GM23338 (cell line): ENCODE results near the gene FAM168A. TPM values are rescaled to one million over a fixed set of nuclear protein-coding genes. Genes with fewer than 3 reads are reported as not detected.

Source experiments
- ATAC-seq: fragments of 200-7000 bp; cut with Tn5 transposase; 3 replicates; pipeline ENCODE4 v1.9.1; 2020
- DNase-seq: peaks from one replicate; pipeline ENCODE4 v3.0.0-alpha.2; 2015; ENCODE audit warnings: low spot score
- H2AFZ ChIP-seq: fragments of 200-600 bp; sonication (generic); 2 replicates; pipeline ENCODE4 v1.8.0; 2016; ENCODE audit warnings: antibody characterized with exemption, mild to moderate bottlenecking, moderate library complexity
- H3F3A ChIP-seq: fragments of 200-600 bp; sonication (generic); replicated peaks from 2 replicates; pipeline ENCODE4 v1.8.0; 2017; ENCODE audit warnings: antibody characterized with exemption, mixed run types, low read depth
- H3K27ac ChIP-seq: fragments of 200-600 bp; sonication (generic); 2 replicates; pipeline ENCODE4 v1.6.1; 2016; ENCODE audit warnings: low read depth
- H3K27me3 ChIP-seq: fragments of 200-600 bp; sonication (generic); 2 replicates; pipeline ENCODE4 v1.8.0; 2016; ENCODE audit warnings: mild to moderate bottlenecking, mixed run types, moderate library complexity; ENCODE audit not compliant: insufficient read depth
- H3K36me3 ChIP-seq: fragments of 200-600 bp; sonication (generic); 2 replicates; pipeline ENCODE4 v1.8.0; 2016; ENCODE audit warnings: mild to moderate bottlenecking; ENCODE audit not compliant: insufficient read depth
- H3K4me1 ChIP-seq: fragments of 200-600 bp; sonication (generic); 2 replicates; pipeline ENCODE4 v1.8.0; 2016; ENCODE audit warnings: mild to moderate bottlenecking, moderate library complexity; ENCODE audit not compliant: insufficient read depth
- H3K4me2 ChIP-seq: fragments of 200-600 bp; sonication (generic); 2 replicates; pipeline ENCODE4 v1.7.1; 2017; ENCODE audit warnings: mixed run types
- H3K4me3 ChIP-seq: fragments of 200-600 bp; sonication (generic); 2 replicates; pipeline ENCODE4 v1.6.1; 2016; ENCODE audit warnings: mixed run types
- H3K79me2 ChIP-seq: fragments of 200-600 bp; sonication (generic); replicated peaks from 2 replicates; pipeline ENCODE4 v1.8.0; 2017; ENCODE audit warnings: mild to moderate bottlenecking; ENCODE audit not compliant: insufficient read depth
- H3K9me2 ChIP-seq: fragments of 200-600 bp; sonication (generic); 2 replicates; pipeline ENCODE4 v1.8.0; 2017; ENCODE audit not compliant: insufficient read depth
- H4K20me1 ChIP-seq: fragments of 200-600 bp; sonication (generic); replicated peaks from 2 replicates; pipeline ENCODE4 v1.8.0; 2017; ENCODE audit warnings: mild to moderate bottlenecking; ENCODE audit not compliant: insufficient read depth
- H3K27ac Mint-ChIP-seq: 2 replicates; pipeline ENCODE4 v1.8.0; 2020; ENCODE audit warnings: inconsistent platforms, mild to moderate bottlenecking, moderate library complexity, mixed read lengths
- H3K27me3 Mint-ChIP-seq: 3 replicates; pipeline ENCODE4 v1.8.0; 2022; ENCODE audit warnings: low read depth, mild to moderate bottlenecking, moderate library complexity, mixed read lengths, inconsistent platforms; ENCODE audit not compliant: insufficient read depth, poor library complexity
- H3K36me3 Mint-ChIP-seq: 3 replicates; pipeline ENCODE4 v1.8.0; 2021; ENCODE audit warnings: low read depth, mild to moderate bottlenecking, inconsistent platforms, moderate library complexity, mixed read lengths
- H3K4me1 Mint-ChIP-seq: 3 replicates; pipeline ENCODE4 v1.8.0; 2020; ENCODE audit warnings: mild to moderate bottlenecking, inconsistent platforms, mixed read lengths
- H3K4me3 Mint-ChIP-seq: 3 replicates; pipeline ENCODE4 v1.8.0; 2021; ENCODE audit warnings: moderate library complexity, mild to moderate bottlenecking, inconsistent platforms, mixed read lengths
- H3K9me3 Mint-ChIP-seq: 3 replicates; pipeline ENCODE4 v1.8.0; 2020; ENCODE audit warnings: moderate library complexity, mild to moderate bottlenecking, inconsistent platforms, mixed read lengths
- CREB1 ChIP-seq: fragments of 250-450 bp; sonication (Bioruptor Pico); IDR thresholded peaks from 2 replicates; pipeline ENCODE4 v1.5.0; 2020; ENCODE audit warnings: low read depth, mild to moderate bottlenecking, moderate library complexity
- EZH2 ChIP-seq: fragments of 200-600 bp; sonication (generic); IDR thresholded peaks from one replicate; pipeline ENCODE4 v1.8.0; 2017; ENCODE audit warnings: antibody characterized with exemption, mild to moderate bottlenecking, low read depth; ENCODE audit not compliant: unreplicated experiment
- EZH2phosphoT487 ChIP-seq: fragments of 200-600 bp; sonication (generic); IDR thresholded peaks from one replicate; pipeline ENCODE4 v1.8.1; 2018; ENCODE audit warnings: antibody characterized with exemption; ENCODE audit not compliant: unreplicated experiment
- JUNB ChIP-seq: IDR thresholded peaks from one replicate; pipeline ENCODE4 v1.6.1; 2016; ENCODE audit warnings: antibody characterized with exemption; ENCODE audit not compliant: unreplicated experiment
- NANOG ChIP-seq: IDR thresholded peaks from 2 replicates; pipeline ENCODE4 v1.6.1; 2016; ENCODE audit warnings: antibody characterized with exemption, borderline replicate concordance
- POLR2AphosphoS5 ChIP-seq: IDR thresholded peaks from 2 replicates; pipeline ENCODE4 v1.6.1; 2016; ENCODE audit warnings: antibody characterized with exemption, low read depth
- STAT1 ChIP-seq: IDR thresholded peaks from one replicate; pipeline ENCODE4 v1.6.1; 2016; ENCODE audit warnings: antibody characterized with exemption; ENCODE audit not compliant: unreplicated experiment
- ZNF114 ChIP-seq: fragments of 250-450 bp; sonication (Bioruptor Pico); IDR thresholded peaks from 2 replicates; pipeline ENCODE4 v1.5.0; 2020; ENCODE audit warnings: mild to moderate bottlenecking, moderate library complexity
- ZNF331 ChIP-seq: fragments of 250-450 bp; sonication (Bioruptor Pico); IDR thresholded peaks from 2 replicates; pipeline ENCODE4 v1.5.0; 2020; ENCODE audit warnings: low read depth, mild to moderate bottlenecking, moderate library complexity
- ZNF462 ChIP-seq: fragments of 250-450 bp; sonication (Bioruptor Pico); IDR thresholded peaks from 2 replicates; pipeline ENCODE4 v1.5.0; 2020; ENCODE audit warnings: mild to moderate bottlenecking, moderate library complexity
- polyA plus RNA-seq: library from polyadenylated mRNA; unstranded; fragments of >200 nt; fragmentation: Nextera tagmentation; extraction: Ambion mirVana; gene quantifications from 2 replicates; pipeline ENCODE4 v1.2.1, GENCODE V29; 2016
- total RNA-seq: library from RNA; depleted of rRNA; stranded (reverse); fragments of >200 nt; shearing (Covaris generic); gene quantifications from 2 replicates; pipeline ENCODE4 v1.2.3, GENCODE V29; 2014
- TF ChIP-seq, protein P1 (sequence below), 2 experiments: fragments of 200-600 bp in 1 of 2; sonication (generic) in 1 of 2; conservative IDR thresholded peaks; 2 replicates each; pipeline versions ENCODE4 v1.5.1 to v1.6.1; 2016 to 2017; ENCODE audit warnings: antibody characterized with exemption in 2 of 2, low read depth in 2 of 2, mild to moderate bottlenecking in 2 of 2, moderate library complexity in 1 of 2
- TF ChIP-seq, protein P2 (sequence below): IDR thresholded peaks from one replicate; pipeline ENCODE4 v1.6.1; 2018; ENCODE audit warnings: antibody characterized with exemption; ENCODE audit not compliant: unreplicated experiment
- TF ChIP-seq, protein P3 (sequence below): IDR thresholded peaks from 2 replicates; pipeline ENCODE4 v1.6.1; 2016; ENCODE audit warnings: antibody characterized with exemption

Gene FAM168A
- total and polyA plus RNA-seq, 2 experiments from 2014 or later, result 8.0 to 20.3 TPM

DNA sequence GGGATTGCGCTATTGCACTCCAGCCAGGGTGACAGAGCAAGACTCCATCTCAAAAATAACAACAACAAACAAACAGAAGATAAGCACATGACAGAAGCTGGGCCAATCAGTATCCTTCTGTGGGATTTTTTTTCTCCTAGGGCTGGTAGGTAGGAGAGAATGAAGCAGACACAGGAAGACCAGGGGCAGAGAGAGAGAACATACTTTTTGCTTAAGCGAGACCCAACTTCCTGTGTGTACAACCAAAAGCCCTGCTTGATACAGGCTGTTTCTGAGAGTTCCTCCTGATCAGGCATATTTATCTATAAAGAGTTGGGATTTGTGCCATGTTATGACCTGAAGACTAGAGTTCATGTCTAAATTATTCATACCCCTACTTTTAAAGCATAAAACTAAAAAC lies 36.1 kb upstream of the FAM168A start:
- Histone ChIP-seq H2AFZ (no peak overlapping the region), H3K27ac (no peak overlapping the region), H3K27me3 (peaks cover 49% of the 10 kb centered on the region), H3K79me2 (no peaks in the 10 kb centered on the region), H3K4me1 (peaks cover 24% of the 10 kb centered on the region), H3F3A (no peaks in the 10 kb centered on the region), H3K36me3 (no peaks in the 10 kb centered on the region), H3K4me3 (no peak overlapping the region), H3K4me2 (no peak overlapping the region), H4K20me1 (0 out of 2 replicates have a peak, but pooled peaks cover 4% of the 10 kb centered on the region), H3K9me2 (peaks cover 6% of the 10 kb centered on the region; the same call in 1 of the 2 replicates)
- ATAC-seq, result no peak
- Mint-ChIP-seq H3K4me3 (no peak overlapping the region), H3K36me3 (no peaks in the 10 kb centered on the region), H3K4me1 (peaks cover 23% of the 10 kb centered on the region), H3K9me3 (no peaks in the 10 kb centered on the region), H3K27me3 (peaks cover 40% of the 10 kb centered on the region), H3K27ac (no peak overlapping the region)
- TF ChIP-seq CREB1 (no peak), NANOG (no peak), JUNB (no peak), POLR2AphosphoS5 (no peak), ZNF462 (no peak), STAT1 (no peak), EZH2 (no peak), ZNF114 (CRISPR knock-in tag) (no peak), ZNF331 (CRISPR knock-in tag) (no peak), EZH2phosphoT487 (no peak)
- TF ChIP-seq, protein P1, sequence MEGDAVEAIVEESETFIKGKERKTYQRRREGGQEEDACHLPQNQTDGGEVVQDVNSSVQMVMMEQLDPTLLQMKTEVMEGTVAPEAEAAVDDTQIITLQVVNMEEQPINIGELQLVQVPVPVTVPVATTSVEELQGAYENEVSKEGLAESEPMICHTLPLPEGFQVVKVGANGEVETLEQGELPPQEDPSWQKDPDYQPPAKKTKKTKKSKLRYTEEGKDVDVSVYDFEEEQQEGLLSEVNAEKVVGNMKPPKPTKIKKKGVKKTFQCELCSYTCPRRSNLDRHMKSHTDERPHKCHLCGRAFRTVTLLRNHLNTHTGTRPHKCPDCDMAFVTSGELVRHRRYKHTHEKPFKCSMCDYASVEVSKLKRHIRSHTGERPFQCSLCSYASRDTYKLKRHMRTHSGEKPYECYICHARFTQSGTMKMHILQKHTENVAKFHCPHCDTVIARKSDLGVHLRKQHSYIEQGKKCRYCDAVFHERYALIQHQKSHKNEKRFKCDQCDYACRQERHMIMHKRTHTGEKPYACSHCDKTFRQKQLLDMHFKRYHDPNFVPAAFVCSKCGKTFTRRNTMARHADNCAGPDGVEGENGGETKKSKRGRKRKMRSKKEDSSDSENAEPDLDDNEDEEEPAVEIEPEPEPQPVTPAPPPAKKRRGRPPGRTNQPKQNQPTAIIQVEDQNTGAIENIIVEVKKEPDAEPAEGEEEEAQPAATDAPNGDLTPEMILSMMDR (conservative IDR thresholded peaks at IDR 0.05; ENCODE audit: low read depth in 2 of 2), result no peak
- TF ChIP-seq, protein P2, sequence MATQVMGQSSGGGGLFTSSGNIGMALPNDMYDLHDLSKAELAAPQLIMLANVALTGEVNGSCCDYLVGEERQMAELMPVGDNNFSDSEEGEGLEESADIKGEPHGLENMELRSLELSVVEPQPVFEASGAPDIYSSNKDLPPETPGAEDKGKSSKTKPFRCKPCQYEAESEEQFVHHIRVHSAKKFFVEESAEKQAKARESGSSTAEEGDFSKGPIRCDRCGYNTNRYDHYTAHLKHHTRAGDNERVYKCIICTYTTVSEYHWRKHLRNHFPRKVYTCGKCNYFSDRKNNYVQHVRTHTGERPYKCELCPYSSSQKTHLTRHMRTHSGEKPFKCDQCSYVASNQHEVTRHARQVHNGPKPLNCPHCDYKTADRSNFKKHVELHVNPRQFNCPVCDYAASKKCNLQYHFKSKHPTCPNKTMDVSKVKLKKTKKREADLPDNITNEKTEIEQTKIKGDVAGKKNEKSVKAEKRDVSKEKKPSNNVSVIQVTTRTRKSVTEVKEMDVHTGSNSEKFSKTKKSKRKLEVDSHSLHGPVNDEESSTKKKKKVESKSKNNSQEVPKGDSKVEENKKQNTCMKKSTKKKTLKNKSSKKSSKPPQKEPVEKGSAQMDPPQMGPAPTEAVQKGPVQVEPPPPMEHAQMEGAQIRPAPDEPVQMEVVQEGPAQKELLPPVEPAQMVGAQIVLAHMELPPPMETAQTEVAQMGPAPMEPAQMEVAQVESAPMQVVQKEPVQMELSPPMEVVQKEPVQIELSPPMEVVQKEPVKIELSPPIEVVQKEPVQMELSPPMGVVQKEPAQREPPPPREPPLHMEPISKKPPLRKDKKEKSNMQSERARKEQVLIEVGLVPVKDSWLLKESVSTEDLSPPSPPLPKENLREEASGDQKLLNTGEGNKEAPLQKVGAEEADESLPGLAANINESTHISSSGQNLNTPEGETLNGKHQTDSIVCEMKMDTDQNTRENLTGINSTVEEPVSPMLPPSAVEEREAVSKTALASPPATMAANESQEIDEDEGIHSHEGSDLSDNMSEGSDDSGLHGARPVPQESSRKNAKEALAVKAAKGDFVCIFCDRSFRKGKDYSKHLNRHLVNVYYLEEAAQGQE, result no peak
- TF ChIP-seq, protein P3, sequence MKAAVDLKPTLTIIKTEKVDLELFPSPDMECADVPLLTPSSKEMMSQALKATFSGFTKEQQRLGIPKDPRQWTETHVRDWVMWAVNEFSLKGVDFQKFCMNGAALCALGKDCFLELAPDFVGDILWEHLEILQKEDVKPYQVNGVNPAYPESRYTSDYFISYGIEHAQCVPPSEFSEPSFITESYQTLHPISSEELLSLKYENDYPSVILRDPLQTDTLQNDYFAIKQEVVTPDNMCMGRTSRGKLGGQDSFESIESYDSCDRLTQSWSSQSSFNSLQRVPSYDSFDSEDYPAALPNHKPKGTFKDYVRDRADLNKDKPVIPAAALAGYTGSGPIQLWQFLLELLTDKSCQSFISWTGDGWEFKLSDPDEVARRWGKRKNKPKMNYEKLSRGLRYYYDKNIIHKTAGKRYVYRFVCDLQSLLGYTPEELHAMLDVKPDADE, result no peak
- no peak for DNase-seq
